Sigmoid colon (tissue), 7 donors: Measurements from ENCODE around the gene POU2AF1. TPM values are rescaled to one million over a fixed set of nuclear protein-coding genes. Genes with fewer than 3 reads are reported as not detected.

Experiments used
- DNase-seq: peaks from one replicate; pipeline ENCODE4 v3.0.0-alpha.2; 2019
- H3K27ac ChIP-seq, 4 donors: fragments of 200-600 bp; sonication (generic); one replicate each; pipeline ENCODE4 v1.5.1; 2016 to 2019; ENCODE audit warnings: mild to moderate bottlenecking in 1 of 4
- H3K27me3 ChIP-seq, 3 donors: fragments of 200-600 bp; sonication (generic); one replicate each; pipeline ENCODE4 v1.5.1; 2019; ENCODE audit warnings: mild to moderate bottlenecking in 1 of 3
- H3K36me3 ChIP-seq, 4 donors: fragments of 200-600 bp; sonication (generic); one replicate each; pipeline ENCODE4 v1.5.1; 2016 to 2019
- H3K4me1 ChIP-seq, 4 donors: fragments of 200-600 bp; sonication (generic); one replicate each; pipeline ENCODE4 v1.5.1; 2017 to 2019
- H3K4me3 ChIP-seq, 4 donors: fragments of 200-600 bp; sonication (generic); one replicate each; pipeline ENCODE4 v1.5.1; 2017 to 2019; ENCODE audit warnings: mild to moderate bottlenecking in 2 of 4, moderate library complexity in 1 of 4
- H3K9me3 ChIP-seq, 4 donors: fragments of 200-600 bp in 3 of 4; sonication (generic) in 3 of 4; one replicate each; pipeline versions ENCODE4 v1.5.1 to v1.6.1; 2013 to 2019
- CTCF ChIP-seq, 4 experiments: fragments of 450-650 bp in 3 of 4; fragments of 200-600 bp in 1 of 4; IDR thresholded peaks; one replicate each; pipeline ENCODE4 v1.5.1; 2016 to 2019; ENCODE audit warnings: antibody characterized with exemption in 4 of 4, mild to moderate bottlenecking in 3 of 4, moderate library complexity in 2 of 4
- EP300 ChIP-seq, 4 donors: sonication (generic); formaldehyde crosslinking; IDR thresholded peaks; one replicate each; pipeline ENCODE4 v1.6.1; 2017; ENCODE audit warnings: antibody characterized with exemption in 4 of 4
- POLR2A ChIP-seq, 2 donors: fragments of 450-650 bp; IDR thresholded peaks; one replicate each; pipeline ENCODE4 v1.6.1; 2016; ENCODE audit warnings: antibody characterized with exemption in 2 of 2, mild to moderate bottlenecking in 2 of 2, moderate library complexity in 2 of 2
- POLR2AphosphoS5 ChIP-seq, 4 donors: sonication (generic); formaldehyde crosslinking; IDR thresholded peaks; one replicate each; pipeline ENCODE4 v1.6.1; 2017; ENCODE audit warnings: antibody characterized with exemption in 4 of 4
- WGBS, 2 donors: extraction: QIAGEN DNeasy Blood & Tissue Kit; methylation state at CpG; one replicate each; pipeline ENCODE4 v1.1.7; 2013; 5-methylcytosine and 5-hydroxymethylcytosine counted together
- intact Hi-C: fragments of 100-400 bp; cut with DNase I; formaldehyde crosslinking; loops from one replicate; pipeline ENCODE4 v1.15.1; 2023
- polyA plus RNA-seq, 3 donors: library from polyadenylated mRNA; stranded (reverse); fragments of 200-250 nt; gene quantifications; one replicate each; pipeline ENCODE4 v1.2.3, GENCODE V29; 2013
- total RNA-seq, 4 donors: library from RNA; depleted of rRNA; stranded (reverse); fragments of >200 nt; gene quantifications; one replicate each; pipeline ENCODE4 v1.1.0, GENCODE V29; 2016
- donor health status: healthy with polysubstance abuse.
- donor health status: Bipolar disorder and iron deficiency.
- donor health status: healthy.

POU2AF1 gene
- total and polyA plus RNA-seq, 7 donors = 0.16 to 27.0 (median 1.1) TPM; not detected in 3

- Histone ChIP-seq H3K27me3 (no peaks in the 10 kb centered on the region), H3K36me3 (no peaks in the 10 kb centered on the region), H3K4me3 (no peak overlapping the region), H3K27ac (no peak overlapping the region), H3K9me3 (no peaks in the 10 kb centered on the region), H3K4me1 (peaks cover 0 to 14% (median 6%) of the 10 kb centered on the region in 4 donors)
- 82 to 90% methylated on average over 12 of the region's 12 CpGs for WGBS, 2 donors
- no peak for TF ChIP-seq POLR2A (IDR thresholded peaks at IDR 0.05)
- TF ChIP-seq POLR2AphosphoS5 (IDR thresholded peaks at IDR 0.05) = no peak
- no peak for TF ChIP-seq CTCF (IDR thresholded peaks at IDR 0.05)
- no peak for TF ChIP-seq EP300 (IDR thresholded peaks at IDR 0.05)
- intact Hi-C loops = no loop called here
- DNase-seq = no peak
Observed at GRCh38 chr11:111367411-111368284, 11.4 kb downstream of the POU2AF1 start.

GRCh38 chr11:111366560-111367410 is 12.3 kb downstream of the POU2AF1 start:
- 88 to 94% methylated on average over 8 of the region's 8 CpGs for WGBS, 2 donors
- TF ChIP-seq CTCF (IDR thresholded peaks at IDR 0.05) (no peak), POLR2A (IDR thresholded peaks at IDR 0.05) (no peak), EP300 (IDR thresholded peaks at IDR 0.05) (no peak), POLR2AphosphoS5 (IDR thresholded peaks at IDR 0.05) (no peak)
- no peaks in the 10 kb centered on the region for H3K9me3 ChIP-seq

GRCh38 chr11:111365722-111366559 is 13.1 kb downstream of the POU2AF1 start:
- Histone ChIP-seq H3K27ac (no peak overlapping the region), H3K4me3 (no peak overlapping the region), H3K27me3 (no peaks in the 10 kb centered on the region), H3K36me3 (no peaks in the 10 kb centered on the region), H3K4me1 (peaks cover 0 to 14% (median 6%) of the 10 kb centered on the region in 4 donors), H3K9me3 (no peaks in the 10 kb centered on the region)
- DNase-seq = no peak
- WGBS, 2 donors = 76 to 84% methylated on average over 8 of the region's 8 CpGs
- TF ChIP-seq POLR2A (IDR thresholded peaks at IDR 0.05) (no peak), CTCF (IDR thresholded peaks at IDR 0.05) (no peak), EP300 (IDR thresholded peaks at IDR 0.05) (no peak), POLR2AphosphoS5 (IDR thresholded peaks at IDR 0.05) (no peak)
- intact Hi-C loops = no loop called here

More at GRCh38 chr11:111366560-111367410, 12.3 kb downstream of the POU2AF1 start:
- H3K27ac ChIP-seq = no peak overlapping the region
- no peak for DNase-seq
- no peaks in the 10 kb centered on the region for H3K36me3 ChIP-seq
- H3K4me3 ChIP-seq = no peak overlapping the region
- no peaks in the 10 kb centered on the region for H3K27me3 ChIP-seq
- H3K4me1 ChIP-seq = peaks cover 0 to 14% (median 6%) of the 10 kb centered on the region in 4 donors
- intact Hi-C loops = no loop called here

- Histone ChIP-seq H3K27ac (no peak overlapping the region), H3K27me3 (no peaks in the 10 kb centered on the region), H3K36me3 (no peaks in the 10 kb centered on the region), H3K4me3 (no peak overlapping the region), H3K4me1 (peaks cover 0 to 14% (median 6%) of the 10 kb centered on the region in 4 donors), H3K9me3 (no peaks in the 10 kb centered on the region)
- WGBS, 2 donors = 92 to 97% methylated on average over 3 of the region's 3 CpGs
- intact Hi-C loops = no loop called here
- no peak for DNase-seq
- TF ChIP-seq POLR2AphosphoS5 (IDR thresholded peaks at IDR 0.05) (no peak), EP300 (IDR thresholded peaks at IDR 0.05) (no peak), CTCF (IDR thresholded peaks at IDR 0.05) (no peak), POLR2A (IDR thresholded peaks at IDR 0.05) (no peak)
Observed at GRCh38 chr11:111364503-111364902, 14.6 kb downstream of the POU2AF1 start.
